Aorta (tissue), 5 donors: ENCODE data around the gene TMEM141. TPM values are rescaled to one million over a fixed set of nuclear protein-coding genes. Genes with fewer than 3 reads are reported as not detected.
"Not testable (repeated sequence)": the region's sequence is repeated elsewhere in the genome, so short reads cannot be mapped to it uniquely, and the experiment has no call there.

Experiments used
- ATAC-seq: fragments of 200-7000 bp; cut with Tn5 transposase; one replicate; pipeline ENCODE4 v1.9.1; 2022; ENCODE audit warnings: moderate library complexity; ENCODE audit not compliant: low FRiP score
- DNase-seq, 2 donors: peaks; one replicate each; pipeline ENCODE4 v3.0.0-alpha.2; 2020
- H3K27ac ChIP-seq, 2 donors: one replicate each; pipeline ENCODE4 v1.5.1; 2013; ENCODE audit warnings: low read length in 2 of 2, mild to moderate bottlenecking in 2 of 2, moderate library complexity in 2 of 2, control low read depth in 1 of 2, inconsistent platforms in 1 of 2, low read depth in 1 of 2
- H3K27me3 ChIP-seq, 2 donors: one replicate each; pipeline ENCODE4 v1.6.1; 2013; ENCODE audit warnings: control low read depth in 1 of 2, low read length in 1 of 2, mild to moderate bottlenecking in 1 of 2, moderate library complexity in 1 of 2; ENCODE audit not compliant: insufficient read depth in 2 of 2, control insufficient read depth in 1 of 2
- H3K36me3 ChIP-seq, 2 donors: one replicate each; pipeline ENCODE4 v1.6.1; 2013; ENCODE audit warnings: control low read depth in 1 of 2, low read length in 1 of 2, mild to moderate bottlenecking in 1 of 2; ENCODE audit not compliant: insufficient read depth in 2 of 2, control insufficient read depth in 1 of 2
- H3K4me1 ChIP-seq, 2 donors: one replicate each; pipeline ENCODE4 v1.6.1; 2013; ENCODE audit warnings: low read length in 2 of 2, control low read depth in 1 of 2, mild to moderate bottlenecking in 1 of 2, moderate library complexity in 1 of 2; ENCODE audit not compliant: insufficient read depth in 2 of 2, control insufficient read depth in 1 of 2
- H3K4me3 ChIP-seq, 2 donors: one replicate each; pipeline ENCODE4 v1.5.1; 2013; ENCODE audit warnings: low read length in 2 of 2, control low read depth in 1 of 2, mild to moderate bottlenecking in 1 of 2
- H3K9me3 ChIP-seq: one replicate; pipeline ENCODE4 v1.6.1; 2013; ENCODE audit warnings: mild to moderate bottlenecking, low read length; ENCODE audit not compliant: control insufficient read depth
- WGBS, 2 donors: extraction: QIAGEN DNeasy Blood & Tissue Kit; methylation state at CpG; one replicate each; pipeline ENCODE4 v1.1.7; 2013; 5-methylcytosine and 5-hydroxymethylcytosine counted together
- intact Hi-C, 2 donors: fragments of 100-400 bp; cut with DNase I; formaldehyde crosslinking; loops; one replicate each; pipeline versions ENCODE4 v1.14.2 to v1.15.0; 2022
- polyA plus RNA-seq, 2 donors: library from polyadenylated mRNA; stranded (reverse); fragments of 200-250 nt; gene quantifications; one replicate each; pipeline ENCODE4 v1.2.3, GENCODE V29; 2013
- total RNA-seq, 2 donors: library from RNA; stranded (reverse); fragmentation: NEBNext Ultra II Directional; extraction: Animal tissue kit (Norgen Biotek cat#: 25700); gene quantifications; one replicate each; pipeline ENCODE4 v1.2.1, GENCODE V29; 2021
- donor health status: healthy with polysubstance abuse.
- donor health status: Bipolar disorder and iron deficiency.
- donor health status: DM: no; HTN: no; CAD: no.
- donor health status: DM: no; HTN: no; CAD: no.
- donor health status: DM: yes; HTN: yes; CAD: no.

TMEM141 gene
- total and polyA plus RNA-seq, 4 donors, result 26.6 to 95.8 (median 42.0) TPM

GRCh38 chr9:136829981-136830885 is 39.1 kb downstream of the TMEM141 start:
- WGBS, 2 donors, result 90 to 91% methylated on average over 41 of the region's 41 CpGs
- no peak overlapping the region for H3K27ac ChIP-seq
- ATAC-seq (peak; percentile 14), DNase-seq (peak; percentile 45 to 74)
- H3K4me1 ChIP-seq, result no peaks in the 10 kb centered on the region
- no peak overlapping the region for H3K4me3 ChIP-seq
- intact Hi-C loops, result no loop called here
- no peaks in the 10 kb centered on the region for H3K9me3 ChIP-seq
- no peaks in the 10 kb centered on the region for H3K27me3 ChIP-seq
- H3K36me3 ChIP-seq, result peaks cover 0 to 3% of the 10 kb centered on the region in 2 donors

DNA sequence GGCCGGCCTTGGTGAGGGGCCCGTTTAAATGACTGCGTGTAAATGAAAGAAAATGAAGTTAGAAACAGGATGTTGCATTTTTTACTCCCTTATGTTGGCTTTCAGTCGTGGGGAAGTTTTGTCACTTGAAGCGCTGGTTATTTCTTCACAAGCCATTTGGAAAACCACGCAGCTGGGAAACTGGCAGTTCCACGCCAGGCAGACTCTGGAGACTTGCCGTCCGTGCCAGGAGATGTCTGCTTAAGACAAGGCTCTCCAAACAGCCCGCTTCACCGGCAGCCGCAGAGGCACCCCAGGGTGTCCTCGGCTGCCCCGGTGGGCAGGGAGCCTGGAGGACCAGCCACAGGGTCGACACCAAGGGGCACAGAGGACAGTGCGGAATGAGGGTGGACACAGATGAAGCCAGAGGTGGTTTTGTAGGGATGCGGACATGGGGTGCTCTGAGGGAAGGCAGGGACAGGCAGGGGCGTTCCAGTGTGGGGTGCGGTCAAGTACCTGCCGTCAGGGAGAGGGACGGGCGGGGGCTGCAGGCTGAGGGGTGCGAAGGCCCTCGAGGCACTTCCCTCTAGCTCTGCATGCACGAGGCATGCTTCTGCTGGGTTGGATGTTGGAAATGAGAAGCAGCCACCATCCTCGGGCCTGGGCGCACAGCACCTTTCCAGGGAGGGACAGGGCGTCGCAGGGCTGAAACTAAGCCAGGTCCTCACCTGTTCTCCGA is 40.0 kb downstream of the TMEM141 start:
- ATAC-seq (no peak), DNase-seq (peak in 1 of 2 donors; percentile 55)
- Histone ChIP-seq H3K27me3 (no peaks in the 10 kb centered on the region), H3K4me3 (no peak overlapping the region), H3K9me3 (no peaks in the 10 kb centered on the region), H3K27ac (no peak overlapping the region), H3K36me3 (no peaks in the 10 kb centered on the region), H3K4me1 (no peaks in the 10 kb centered on the region)
- intact Hi-C loops, result no loop called here
- WGBS, 2 donors, result 92% methylated on average over 30 of the region's 30 CpGs

DNA sequence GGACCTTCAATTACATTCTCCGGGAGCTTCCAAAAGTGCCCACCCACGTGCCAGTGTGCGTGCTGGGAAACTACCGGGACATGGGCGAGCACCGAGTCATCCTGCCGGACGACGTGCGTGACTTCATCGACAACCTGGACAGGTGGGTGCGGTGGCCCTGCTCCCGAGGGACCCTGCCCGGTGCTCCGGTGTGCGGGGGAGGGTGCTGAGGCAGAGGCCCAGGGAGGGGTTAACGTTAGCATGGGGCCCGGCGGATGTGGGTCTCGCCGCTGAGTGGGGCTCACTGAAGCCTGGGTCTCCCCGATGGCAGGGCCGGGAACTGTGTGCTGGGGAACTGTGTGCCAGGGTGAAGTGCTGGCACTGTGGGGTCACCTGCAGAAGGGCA is 40.6 kb downstream of the TMEM141 start:
- Histone ChIP-seq H3K27me3 (no peaks in the 10 kb centered on the region), H3K36me3 (no peaks in the 10 kb centered on the region), H3K4me1 (no peaks in the 10 kb centered on the region), H3K27ac (no peak overlapping the region), H3K9me3 (no peaks in the 10 kb centered on the region), H3K4me3 (no peak overlapping the region)
- 86 to 87% methylated on average over 23 of the region's 23 CpGs for WGBS, 2 donors
- ATAC-seq (no peak), DNase-seq (peak; percentile 44 to 72)
- intact Hi-C loops, result no loop called here

DNA sequence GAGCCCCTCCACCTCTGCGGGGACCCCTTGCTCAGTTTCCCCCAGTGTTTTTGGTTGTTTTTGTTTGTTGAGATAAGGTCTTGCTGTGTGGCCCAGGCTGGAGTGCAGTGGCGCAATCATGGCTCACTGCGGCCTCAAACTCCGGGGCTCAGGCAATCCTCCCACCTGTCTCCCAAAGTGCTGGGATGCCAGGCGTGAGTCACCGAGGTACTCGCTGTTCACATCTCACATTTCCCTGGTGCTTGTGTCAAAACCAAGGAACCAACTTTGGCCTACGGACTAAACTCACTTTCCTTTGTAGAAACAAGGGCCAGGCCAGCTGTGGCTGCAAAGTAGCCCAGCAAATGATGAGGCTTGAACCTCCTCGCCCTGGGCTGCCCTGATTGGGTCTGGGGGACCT is 41.4 kb downstream of the TMEM141 start:
- no peaks in the 10 kb centered on the region for H3K36me3 ChIP-seq

DNA sequence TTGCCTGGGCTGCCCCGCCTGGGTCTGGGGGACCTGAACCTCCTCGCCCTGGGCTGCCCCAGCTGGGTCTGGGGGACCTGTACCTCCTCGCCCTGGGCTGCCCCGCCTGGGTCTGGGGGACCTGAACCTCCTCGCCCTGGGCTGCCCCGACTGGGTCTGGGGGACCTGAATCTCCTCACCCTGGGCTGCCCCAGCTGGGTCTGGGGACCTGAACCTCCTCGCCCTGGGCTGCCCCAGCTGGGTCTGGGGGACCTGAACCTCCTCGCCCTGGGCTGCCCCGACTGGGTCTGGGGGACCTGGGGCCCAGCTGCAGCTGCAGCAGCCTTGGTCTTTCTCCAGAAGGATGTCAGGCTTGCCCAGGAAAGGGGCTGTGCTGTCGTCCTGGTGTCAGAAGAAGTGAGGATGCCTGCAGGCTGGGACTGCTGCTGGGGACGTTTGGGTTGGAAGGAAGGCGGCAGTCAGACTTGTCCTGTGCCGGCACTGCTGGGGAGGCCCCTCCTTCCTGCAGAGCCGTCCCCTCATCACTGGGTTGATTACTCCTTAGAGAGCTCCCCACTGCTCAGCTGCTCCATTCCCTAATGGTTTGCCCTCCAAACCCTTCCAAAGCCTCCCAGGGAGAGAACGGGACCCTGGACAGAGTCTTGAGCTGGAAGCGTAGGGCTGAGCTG is 42.4 kb downstream of the TMEM141 start:
- H3K4me1 ChIP-seq, H3K4me3 ChIP-seq, H3K36me3 ChIP-seq, intact Hi-C loops, H3K27ac ChIP-seq, ATAC-seq, H3K9me3 ChIP-seq, H3K27me3 ChIP-seq, DNase-seq: not testable (repeated sequence)
- WGBS, 2 donors, result 82 to 86% methylated on average over 16 of the region's 16 CpGs

More for the DNA sequence above, 41.4 kb downstream of the TMEM141 start:
- peak in 1 of 2 donors; percentile 61 for DNase-seq
- WGBS, 2 donors, result 89 to 90% methylated on average over 9 of the region's 9 CpGs
- H3K27me3 ChIP-seq, result no peaks in the 10 kb centered on the region
- H3K4me3 ChIP-seq, result no peak overlapping the region
- no peaks in the 10 kb centered on the region for H3K9me3 ChIP-seq
- intact Hi-C loops, result no loop called here
- no peak overlapping the region for H3K27ac ChIP-seq
- ATAC-seq, result no peak
- H3K4me1 ChIP-seq, result no peaks in the 10 kb centered on the region

DNA sequence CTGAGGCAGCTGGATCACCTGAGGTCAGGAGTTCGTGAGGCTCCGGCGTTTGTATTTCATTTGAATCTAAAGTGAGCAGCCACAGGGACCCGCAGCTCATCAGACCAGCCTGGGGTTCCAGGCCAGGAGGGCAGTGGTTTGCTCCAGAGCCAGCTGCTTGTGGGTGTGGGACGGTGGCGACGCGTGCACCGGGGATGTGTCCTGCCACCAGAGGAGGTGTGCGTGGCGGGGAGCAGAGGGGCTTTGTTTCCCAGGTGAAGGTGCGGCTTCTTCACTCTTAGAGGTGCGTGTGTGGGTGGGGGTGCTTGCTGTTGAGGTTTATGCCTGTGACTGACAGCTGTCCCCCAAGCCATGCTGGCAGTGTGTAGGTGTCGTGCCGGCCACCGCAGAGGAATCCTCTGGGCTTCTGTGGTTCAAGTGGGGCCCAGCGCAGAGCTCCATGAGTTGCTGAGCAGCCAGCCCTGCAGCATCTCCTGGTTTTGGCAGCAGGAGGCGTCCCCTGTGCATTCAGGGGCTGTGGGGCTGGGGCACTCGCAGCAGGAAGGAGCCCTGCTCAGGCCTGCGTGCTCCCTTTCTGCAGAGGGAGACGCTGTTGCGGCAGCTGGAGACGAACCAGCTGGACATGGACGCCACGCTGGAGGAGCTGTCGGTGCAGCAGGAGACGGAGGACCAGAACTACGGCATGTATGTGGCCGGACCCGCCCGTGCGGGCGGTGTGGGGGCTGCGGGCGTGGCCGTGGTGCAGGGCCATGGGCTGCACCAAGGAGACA is 44.2 kb downstream of the TMEM141 start:
- 93 to 94% methylated on average over 36 of the region's 36 CpGs for WGBS, 2 donors
- DNase-seq (peak in 1 of 2 donors; percentile 37), ATAC-seq (no peak)
- H3K27ac ChIP-seq, result no peak overlapping the region
- no peaks in the 10 kb centered on the region for H3K27me3 ChIP-seq
- H3K9me3 ChIP-seq, result no peaks in the 10 kb centered on the region
- no peaks in the 10 kb centered on the region for H3K4me1 ChIP-seq
- intact Hi-C loops, result no loop called here
- H3K36me3 ChIP-seq, result no peaks in the 10 kb centered on the region
- no peak overlapping the region for H3K4me3 ChIP-seq

DNA sequence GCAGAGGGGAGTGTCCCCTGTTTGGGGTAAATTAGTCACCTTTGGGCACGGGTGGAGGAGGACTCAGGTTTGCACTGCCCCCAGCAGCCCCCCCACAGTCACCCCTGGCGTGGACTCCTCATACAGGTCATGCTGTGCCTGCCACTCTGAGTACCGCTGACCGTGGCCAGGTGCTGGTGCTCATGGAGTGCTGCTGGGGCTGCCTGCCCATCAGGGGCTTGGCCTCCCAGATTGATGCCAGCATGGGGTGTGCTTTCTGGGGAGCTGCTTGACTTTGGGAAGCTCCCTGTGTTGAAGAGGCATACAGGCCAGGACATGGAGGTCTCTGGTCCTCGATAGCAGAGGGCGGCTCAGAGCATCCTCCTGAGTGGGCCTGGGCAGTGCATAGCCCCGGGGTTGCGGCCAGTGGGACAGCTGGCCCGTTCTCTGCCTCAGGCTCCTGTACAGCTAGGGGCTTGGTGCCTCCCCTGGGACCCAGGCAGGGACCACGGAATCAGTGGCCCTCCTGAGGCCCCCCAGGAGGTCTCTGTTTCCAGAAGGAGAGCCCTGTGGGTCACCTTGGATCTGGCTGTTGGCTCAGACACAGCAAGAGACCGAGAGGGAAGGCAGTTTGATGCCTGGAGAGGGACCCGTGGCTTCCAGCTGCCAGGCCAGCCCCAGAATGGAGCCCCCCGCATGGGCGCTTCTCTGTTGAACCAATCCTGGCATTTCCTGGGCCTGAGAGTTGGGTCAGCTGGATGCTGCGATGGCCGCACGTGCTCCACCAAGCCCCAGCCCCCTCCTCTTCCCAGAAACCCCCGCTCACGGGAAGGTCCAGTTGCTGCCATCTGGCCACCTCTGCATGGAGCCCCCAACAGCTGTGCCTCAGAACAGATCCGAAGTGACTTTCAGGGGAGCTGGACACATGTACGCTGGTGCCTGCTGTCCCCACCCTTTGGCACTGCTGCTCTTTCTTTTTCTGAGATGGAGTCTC is 45.1 kb downstream of the TMEM141 start:
- H3K27ac ChIP-seq, result no peak overlapping the region
- intact Hi-C loops, result no loop called here
- no peaks in the 10 kb centered on the region for H3K9me3 ChIP-seq
- no peaks in the 10 kb centered on the region for H3K4me1 ChIP-seq
- no peaks in the 10 kb centered on the region for H3K27me3 ChIP-seq
- H3K36me3 ChIP-seq, result no peaks in the 10 kb centered on the region
- no peak for DNase-seq
- ATAC-seq, result no peak
- no peak overlapping the region for H3K4me3 ChIP-seq
- WGBS, 2 donors, result 82 to 86% methylated on average over 21 of the region's 21 CpGs
